Activated CD4-positive, alpha-beta T cell treated with anti-CD3 and anti-CD28 coated beads for 1 hour (primary cell): Measurements from ENCODE around the gene CFAP99.
A peak's percentile ranks its signal among the peaks of the same experiment; 100 is the strongest.
"Not testable (repeated sequence)": the region's sequence is repeated elsewhere in the genome, so short reads cannot be mapped to it uniquely, and the experiment has no call there.

ENCODE experiments used
- DNase-seq: peaks from one replicate; pipeline ENCODE4 v3.0.0-alpha.2; 2020

The CFAP99 gene

DNA sequence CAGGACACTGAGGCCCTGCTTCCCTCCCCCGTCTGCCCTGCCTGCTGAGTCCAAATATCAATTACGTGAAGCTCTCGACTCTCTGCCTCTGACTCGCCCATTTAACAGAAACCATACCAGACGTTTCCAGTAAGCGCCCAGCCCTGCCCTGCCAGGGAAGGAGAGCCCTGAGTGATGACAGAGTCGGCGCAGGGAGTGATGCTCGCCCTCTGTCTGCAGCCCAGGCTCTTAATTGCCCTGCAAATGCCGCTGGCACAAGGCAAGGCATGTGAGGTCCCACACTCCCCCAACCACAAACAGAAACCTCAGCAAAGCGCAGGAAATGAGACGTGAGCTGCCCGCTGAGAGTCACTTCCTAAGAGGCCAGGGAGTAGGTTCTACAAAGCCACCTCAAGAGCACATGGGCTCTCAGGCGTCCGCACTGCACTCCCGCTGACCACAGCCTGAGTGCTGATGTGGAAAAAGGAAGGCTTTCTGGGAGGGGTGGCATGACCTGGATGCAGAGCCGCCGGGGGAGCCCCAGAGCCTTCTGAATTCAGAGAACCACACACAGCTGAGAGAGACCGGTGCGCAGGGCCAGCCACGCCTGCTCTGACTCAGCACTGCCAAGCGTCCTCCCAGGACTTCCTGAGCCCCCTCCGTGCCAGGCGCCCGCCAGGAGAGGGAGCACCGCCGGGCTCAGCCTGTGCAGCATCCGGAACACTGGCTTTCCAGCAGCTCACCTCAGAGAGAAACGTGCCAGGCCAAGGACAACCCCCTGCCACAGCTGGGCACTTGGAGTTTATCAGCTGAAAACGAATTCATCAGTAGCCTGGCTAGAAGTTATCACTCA is 5.7 kb upstream of the CFAP99 start:
- peak; percentile 76 for DNase-seq

DNA sequence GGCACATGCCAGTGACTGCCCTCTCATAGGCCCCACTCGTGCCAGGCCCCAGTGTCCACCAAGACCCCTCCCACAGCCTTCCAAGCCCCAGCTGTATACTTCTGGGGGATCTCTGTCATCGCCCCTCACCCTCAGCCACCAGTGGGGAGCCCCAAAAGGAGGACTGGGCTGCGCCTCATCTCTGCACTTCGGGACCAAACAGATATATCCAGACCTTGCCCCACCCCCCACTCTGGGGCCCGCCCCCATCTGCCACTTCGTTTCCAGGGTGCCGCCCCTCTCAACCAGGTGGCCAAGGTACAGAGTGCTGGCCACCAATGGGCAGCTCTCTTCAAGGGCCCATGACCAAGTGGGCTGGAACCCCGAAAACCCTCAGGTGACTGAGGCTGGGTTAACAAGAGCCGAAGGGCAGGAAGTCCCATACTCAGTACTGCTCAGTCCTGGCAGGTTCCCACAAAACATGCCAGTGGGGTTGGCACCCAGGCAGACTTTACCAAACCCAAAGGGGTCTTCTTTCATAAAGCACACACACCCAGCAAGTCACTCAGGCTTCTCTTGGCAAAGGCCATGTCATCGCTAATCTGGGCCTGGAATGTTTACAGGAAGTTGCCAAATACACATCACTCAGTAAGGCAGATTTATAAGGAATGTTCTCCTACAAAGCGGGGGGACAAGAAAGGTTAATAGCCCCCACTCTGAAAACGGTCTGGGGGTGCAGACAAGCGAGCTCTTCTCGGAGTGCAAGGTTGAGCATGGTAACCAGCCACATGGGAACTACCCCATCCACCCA is 4.7 kb upstream of the CFAP99 start:
- no peak for DNase-seq

DNA sequence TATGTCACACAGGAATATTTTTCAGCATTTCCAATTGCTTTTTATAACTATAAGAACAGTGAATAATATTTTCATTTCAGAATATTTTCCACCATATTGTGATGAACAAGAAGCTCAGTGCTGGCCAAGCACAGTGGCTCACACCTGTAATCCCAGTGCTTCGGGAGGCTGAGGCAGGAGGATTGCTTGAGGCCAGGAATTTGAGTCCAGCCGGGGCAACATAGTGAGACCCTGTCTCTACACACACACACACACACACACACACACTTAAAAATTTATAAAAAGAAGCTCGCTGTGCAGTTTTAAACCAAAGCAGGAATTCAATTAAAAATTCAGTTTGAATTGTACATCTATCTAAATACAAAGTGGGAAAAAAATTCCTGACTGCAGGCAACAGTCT is 3.5 kb upstream of the CFAP99 start:
- no peak for DNase-seq

- no peak for DNase-seq
These were observed 2.7 kb upstream of the CFAP99 start for GRCh38 chr4:2415881-2416563.

GRCh38 chr4:2416564-2417225 is 2.1 kb upstream of the CFAP99 start:
- no peak for DNase-seq

DNA sequence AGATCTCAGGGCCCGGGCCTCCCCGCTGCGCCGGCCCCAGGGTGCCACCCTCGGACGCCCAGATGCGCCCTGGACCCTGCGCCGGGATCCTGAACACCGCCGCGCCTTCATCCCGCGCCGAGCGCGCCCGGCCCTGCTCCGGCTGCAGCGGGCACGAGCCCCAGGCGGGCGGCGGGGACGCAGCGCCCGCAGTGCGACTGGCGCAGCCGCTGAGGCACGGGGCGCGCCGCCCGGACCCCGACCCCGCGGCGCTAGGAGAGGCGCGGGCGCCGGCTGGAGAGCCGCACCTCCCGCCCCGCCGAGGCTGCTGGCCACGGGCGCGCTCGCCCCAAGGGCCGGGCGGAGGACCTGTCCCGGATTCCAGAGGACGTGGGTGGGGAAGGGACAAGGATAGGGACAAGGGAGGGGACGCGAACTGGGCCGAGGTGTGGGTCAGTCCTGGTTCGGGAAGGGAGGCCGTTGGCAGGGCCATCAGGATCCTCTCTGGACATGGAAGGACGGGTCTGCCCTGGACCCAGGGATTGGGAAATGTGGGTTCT is 1.5 kb upstream of the CFAP99 start:
- no peak for DNase-seq

GRCh38 chr4:2417765-2418649 is 748 bp upstream of the CFAP99 start, which contains the start of gene ZFYVE28:
Gene ZFYVE28 (minus strand): TSS chr4:2418645. CDS start chr4:2418323, 322 bp downstream.
- no peak for DNase-seq

DNA sequence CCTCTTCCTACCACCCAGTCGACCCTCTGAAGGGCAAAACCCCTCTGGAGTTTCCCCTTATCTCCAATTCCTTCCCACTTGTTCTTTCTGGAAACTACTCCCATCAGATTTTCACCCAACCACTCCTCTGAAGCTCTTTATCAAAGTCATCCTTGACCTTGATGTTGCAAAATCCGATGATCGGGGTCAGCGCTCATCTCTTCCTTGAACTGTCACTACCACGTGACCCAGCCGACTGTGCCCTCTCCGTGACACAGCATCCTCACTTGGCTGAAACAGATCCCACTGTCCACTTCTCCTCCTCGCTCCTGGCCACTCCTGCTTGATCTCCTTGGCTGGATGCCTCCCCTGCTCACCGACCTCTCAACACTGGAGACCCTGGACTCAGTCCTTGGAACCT is 1.1 kb downstream of the CFAP99 start:
- DNase-seq: no peak

GRCh38 chr4:2421928-2422327 is 3.2 kb downstream of the CFAP99 start:
- DNase-seq: no peak

DNA sequence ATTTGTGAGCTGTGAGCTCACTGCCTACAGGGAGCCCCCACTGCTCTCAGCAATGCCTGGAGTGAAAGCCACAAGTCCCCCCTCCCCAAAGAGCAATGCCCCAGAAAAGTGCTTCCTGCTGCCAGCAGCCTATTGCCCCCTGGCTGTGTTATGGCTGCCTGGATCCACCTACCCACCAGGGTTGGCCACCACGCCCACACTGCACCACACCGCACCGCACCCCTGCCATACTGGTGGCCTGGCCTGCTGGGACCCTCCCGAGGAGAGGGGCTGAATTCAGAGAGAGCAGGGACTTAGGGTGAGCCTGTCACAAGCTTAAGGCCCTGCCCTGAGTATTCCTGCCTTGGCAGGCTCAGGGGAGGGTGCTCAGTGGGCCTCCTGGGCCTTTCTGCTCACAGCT is 4.3 kb downstream of the CFAP99 start:
- DNase-seq: no peak

DNA sequence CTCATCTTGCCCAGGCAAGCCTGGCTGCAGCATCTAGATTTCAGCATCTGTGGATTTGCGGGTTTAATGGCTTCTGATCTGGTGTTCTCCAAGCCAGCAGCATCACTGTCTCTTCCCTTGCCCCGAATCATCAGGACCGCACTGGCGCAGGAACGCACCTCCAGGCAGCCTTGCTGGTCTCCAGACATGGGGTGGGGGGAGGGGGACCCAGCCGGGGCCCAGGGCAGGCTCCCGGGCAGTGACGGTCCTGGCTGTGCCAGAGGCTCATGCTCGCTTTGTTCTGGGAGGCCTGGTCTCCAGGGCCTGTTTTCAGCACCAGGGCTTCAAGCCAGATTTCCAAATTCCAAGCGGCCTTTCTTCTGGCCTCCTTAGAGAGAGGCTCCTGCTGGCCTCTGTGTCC is 4.9 kb downstream of the CFAP99 start:
- no peak for DNase-seq

- DNase-seq: no peak
These were observed 5.8 kb downstream of the CFAP99 start for GRCh38 chr4:2424581-2424980.

GRCh38 chr4:2425386-2426068 is 6.8 kb downstream of the CFAP99 start:
- no peak for DNase-seq

DNA sequence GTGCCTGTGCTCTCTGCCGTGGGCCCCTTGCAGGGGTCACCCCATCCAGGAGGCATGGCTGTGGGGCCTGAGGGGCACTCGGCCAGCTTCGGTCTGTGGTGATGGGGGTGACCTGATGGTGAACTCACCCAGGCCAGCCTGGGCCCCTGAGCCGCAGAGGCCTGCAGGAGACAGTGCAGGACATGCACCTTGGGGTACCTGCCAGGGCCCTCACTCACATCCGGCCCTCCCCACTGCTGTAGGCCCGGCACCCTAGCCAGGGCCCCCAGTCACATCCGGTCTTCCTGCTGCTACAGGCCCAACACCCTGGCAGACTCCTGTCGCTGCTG is 7.3 kb downstream of the CFAP99 start:
- DNase-seq: no peak

DNA sequence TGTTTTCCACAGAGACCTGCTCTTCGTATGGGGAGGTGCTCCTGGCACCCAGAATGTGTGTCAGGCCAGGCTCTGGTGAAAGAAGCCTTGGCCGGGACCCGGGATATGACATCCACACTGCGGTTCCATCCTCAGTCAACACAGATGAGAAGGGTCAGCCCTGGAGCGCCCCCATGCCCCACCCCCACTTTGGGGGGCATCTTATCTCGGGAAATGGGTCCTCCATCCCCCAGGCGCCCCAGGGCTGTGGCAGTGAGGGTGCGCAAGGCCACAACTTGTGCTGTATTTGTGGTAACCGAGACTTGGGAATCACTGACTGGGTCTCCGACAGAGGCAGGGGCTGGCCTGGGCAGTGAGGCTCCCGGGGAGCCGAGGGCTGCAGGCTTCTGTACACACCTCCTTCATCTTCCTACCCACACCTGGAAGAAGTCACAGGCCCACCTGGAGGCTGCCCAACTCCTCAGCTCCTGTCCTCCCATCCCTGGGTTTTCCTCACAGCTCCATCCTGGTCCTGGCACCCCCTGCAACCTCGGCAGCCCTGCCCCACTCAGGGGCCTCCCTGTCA is 8.0 kb downstream of the CFAP99 start:
- no peak for DNase-seq

DNA sequence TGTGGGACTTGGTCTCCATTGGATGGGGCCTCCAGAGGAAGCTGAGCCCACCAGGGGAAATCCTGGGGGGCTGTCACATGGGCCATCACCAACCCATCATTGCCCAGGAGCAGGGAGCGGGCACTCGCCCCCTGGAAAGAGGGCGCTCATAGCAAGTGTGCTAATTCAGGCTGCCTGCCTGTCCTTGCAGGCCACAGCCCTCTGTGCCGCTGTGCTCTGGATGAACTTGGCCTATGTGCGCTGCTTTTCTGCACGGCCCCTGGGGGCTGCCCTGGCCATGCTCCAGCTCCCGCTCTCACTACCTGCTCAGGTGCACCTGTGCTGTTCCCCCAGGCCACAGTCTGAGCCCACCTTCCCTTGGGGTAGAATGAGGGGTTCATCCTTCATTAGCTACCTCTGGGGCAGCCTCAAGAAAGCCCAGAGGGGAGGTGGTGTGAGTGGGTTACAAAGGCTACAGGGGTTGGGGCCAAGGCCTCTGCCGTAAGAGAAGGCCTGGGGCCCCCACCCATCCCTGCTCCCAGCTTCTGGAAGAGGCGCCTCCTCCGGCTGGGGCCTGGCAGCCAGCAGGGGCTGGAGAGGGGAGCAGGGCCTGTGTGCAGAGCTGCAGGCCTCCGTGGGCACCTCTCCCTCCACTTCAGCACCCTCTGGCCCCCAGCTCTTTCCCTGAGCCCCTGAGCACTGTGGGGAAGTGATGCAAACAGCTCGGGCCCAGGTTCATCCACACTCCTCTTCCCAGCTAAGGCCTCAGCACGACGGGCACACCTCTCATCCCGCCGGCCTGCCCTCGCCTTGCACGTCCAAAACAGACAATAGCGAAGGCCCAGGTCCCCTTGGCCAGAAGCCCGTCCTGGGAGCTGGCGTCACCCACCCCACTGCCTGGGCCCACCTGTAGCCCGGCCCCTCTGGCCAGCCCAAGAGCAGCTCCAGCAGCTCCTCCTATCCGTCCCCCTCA is 8.9 kb downstream of the CFAP99 start:
- DNase-seq: no peak

GRCh38 chr4:2428496-2429213 is 9.9 kb downstream of the CFAP99 start:
- DNase-seq: no peak

- DNase-seq: not testable (repeated sequence)
These were observed 11.4 kb downstream of the CFAP99 start for GRCh38 chr4:2429945-2430757.
